Ovary (tissue), 9 donors: ENCODE measurements around the gene NOX3. TPM values are rescaled to one million over a fixed set of nuclear protein-coding genes. Genes with fewer than 3 reads are reported as not detected.

Experiments
- DNase-seq, 5 donors: peaks; one replicate each; pipeline ENCODE4 v3.0.0-alpha.2; 2019 to 2020
- H3K27ac ChIP-seq, 2 donors: fragments of 200-600 bp; one replicate each; pipeline versions ENCODE4 v1.5.1 to v1.8.0; 2019 to 2022
- H3K27me3 ChIP-seq: fragments of 200-600 bp; one replicate; pipeline ENCODE4 v1.8.0; 2022
- H3K36me3 ChIP-seq: fragments of 200-600 bp; sonication (generic); one replicate; pipeline ENCODE4 v1.5.1; 2019
- H3K4me1 ChIP-seq: one replicate; pipeline ENCODE4 v1.8.1; 2013; ENCODE audit warnings: mild to moderate bottlenecking, moderate library complexity; ENCODE audit not compliant: insufficient read depth
- H3K4me3 ChIP-seq: fragments of 200-600 bp; sonication (generic); one replicate; pipeline ENCODE4 v1.5.1; 2017
- H3K9me3 ChIP-seq, 2 donors: fragments of 200-600 bp in 1 of 2; sonication (generic) in 1 of 2; one replicate each; pipeline versions ENCODE4 v1.5.1 to v1.8.1; 2013 to 2019; ENCODE audit warnings: mild to moderate bottlenecking in 1 of 2, moderate library complexity in 1 of 2
- CTCF ChIP-seq, 3 donors: fragments of 450-650 bp in 2 of 3; fragments of 200-600 bp in 1 of 3; IDR thresholded peaks; one replicate each; pipeline versions ENCODE4 v1.5.1 to v1.8.0; 2016 to 2022; ENCODE audit warnings: antibody characterized with exemption in 3 of 3, mild to moderate bottlenecking in 1 of 3
- EP300 ChIP-seq: sonication (generic); formaldehyde crosslinking; IDR thresholded peaks from one replicate; pipeline ENCODE4 v1.6.1; 2017; ENCODE audit warnings: antibody characterized with exemption
- POLR2A ChIP-seq: fragments of 450-650 bp; IDR thresholded peaks from one replicate; pipeline ENCODE4 v1.6.1; 2017; ENCODE audit warnings: antibody characterized with exemption, mild to moderate bottlenecking, moderate library complexity
- WGBS, 3 donors: extraction: QIAGEN DNeasy Blood & Tissue Kit in 1 of 3; methylation state at CpG; one replicate each; pipeline versions ENCODE4 v1.1.5 to v1.1.7; 2013 to 2017; 5-methylcytosine and 5-hydroxymethylcytosine counted together
- intact Hi-C, 4 donors: fragments of 100-400 bp; cut with DNase I; formaldehyde crosslinking; loops; one replicate each; pipeline versions ENCODE4 v1.11.0 to v1.15.1; 2022 to 2023
- polyA plus RNA-seq, 2 donors: library from polyadenylated mRNA; stranded (reverse); fragments of 200-250 nt in 1 of 2; fragments of 350-450 nt in 1 of 2; fragmentation: Illumina TruSeq in 1 of 2; extraction: RNeasy Lipid Tissue Mini Kit (QIAGEN cat#74804) in 1 of 2; gene quantifications; one replicate each; pipeline ENCODE4 v1.2.3, GENCODE V29; 2013 to 2014
- total RNA-seq, 7 donors: library from RNA; depleted of rRNA in 2 of 7; stranded (reverse); fragments of >200 nt in 2 of 7; fragmentation: NEBNext Ultra II Directional in 3 of 7; extraction: Animal tissue kit (Norgen Biotek cat#: 25700) in 3 of 7; gene quantifications; one replicate each; pipeline versions ENCODE4 v1.1.0 to v1.2.4, GENCODE V29; 2016 to 2023
- donor health status: DM: no; HTN: no; CAD: no; lungs with moderate emphysema.
- donor health status: DM: no; HTN: no; CAD: no.
- donor health status: Bipolar disorder and iron deficiency.
- donor health status: DM: yes; HTN: yes; CAD: no.
- donor health status: DM: no; HTN: no; CAD: no.
- donor health status: DM: yes; HTN: yes; CAD: no.

Gene NOX3
- total and polyA plus RNA-seq, 9 donors, result not detected

- intact Hi-C loops, result no loop called here
- TF ChIP-seq POLR2A (no peak), CTCF (IDR thresholded peaks at IDR 0.05) (no peak), EP300 (no peak)
- DNase-seq, result no peak
- Histone ChIP-seq H3K27ac (no peak overlapping the region), H3K27me3 (no peaks in the 10 kb centered on the region), H3K4me1 (no peaks in the 10 kb centered on the region), H3K9me3 (no peaks in the 10 kb centered on the region), H3K36me3 (no peaks in the 10 kb centered on the region), H3K4me3 (no peak overlapping the region)
- WGBS, 3 donors, result 73 to 85% (median 77%) methylated on average over 1 of the region's 1 CpG
Observed at GRCh38 chr6:155347800-155348199, 107.8 kb downstream of the NOX3 start.

GRCh38 chr6:155346957-155347356, 108.7 kb downstream of the NOX3 start:
- H3K4me1 ChIP-seq, result no peaks in the 10 kb centered on the region
- H3K36me3 ChIP-seq, result no peaks in the 10 kb centered on the region
- H3K27ac ChIP-seq, result no peak overlapping the region
- intact Hi-C loops, result no loop called here
- no peak overlapping the region for H3K4me3 ChIP-seq
- H3K27me3 ChIP-seq, result no peaks in the 10 kb centered on the region
- H3K9me3 ChIP-seq, result no peaks in the 10 kb centered on the region
- no peak for TF ChIP-seq POLR2A
- TF ChIP-seq EP300, result no peak
- no peak for TF ChIP-seq CTCF (IDR thresholded peaks at IDR 0.05)
- DNase-seq, result no peak

Other genes with a start within 250 kb of the NOX3 start
- gene CLDN20, start 191.8 kb downstream of the NOX3 start, total RNA-seq, result not detected
- not detected for gene CLDN20, start 191.8 kb downstream of the NOX3 start, polyA plus RNA-seq
- gene TFB1M, start 141.4 kb downstream of the NOX3 start, total RNA-seq, result 10 to 100 TPM in 5 of 7 donors, 1 to 10 TPM in 2; 6.7 to 18.5 (median 14.6) TPM
- gene TFB1M, start 141.4 kb downstream of the NOX3 start, polyA plus RNA-seq, result 10 to 100 TPM in 1 of 2 donors, 1 to 10 TPM in 1; 9.6 to 16.0 TPM